ENCODE results near the gene RAB11FIP4. TPM values are rescaled to one million over a fixed set of nuclear protein-coding genes. Genes with fewer than 3 reads are reported as not detected.

Gene RAB11FIP4
- total and polyA plus RNA-seq, 8 donors: 6.5 to 42.7 (median 24.5) TPM

- WGBS, 2 donors: 75 to 80% methylated on average over 3 of the region's 3 CpGs
- H3K27me3 ChIP-seq: no peaks in the 10 kb centered on the region
- H3K36me3 ChIP-seq: peaks cover 0 to 22% (median 2%) of the 10 kb centered on the region in 3 donors
- no peak overlapping the region for H3K4me3 ChIP-seq
- intact Hi-C loops (cut with DNase I): no loop called here
- no peak overlapping the region for H3K27ac ChIP-seq
- DNase-seq (no peak), ATAC-seq (peak in 1 of 4 donors; percentile 43), FAIRE-seq (no peak)
- TF ChIP-seq, protein P1, sequence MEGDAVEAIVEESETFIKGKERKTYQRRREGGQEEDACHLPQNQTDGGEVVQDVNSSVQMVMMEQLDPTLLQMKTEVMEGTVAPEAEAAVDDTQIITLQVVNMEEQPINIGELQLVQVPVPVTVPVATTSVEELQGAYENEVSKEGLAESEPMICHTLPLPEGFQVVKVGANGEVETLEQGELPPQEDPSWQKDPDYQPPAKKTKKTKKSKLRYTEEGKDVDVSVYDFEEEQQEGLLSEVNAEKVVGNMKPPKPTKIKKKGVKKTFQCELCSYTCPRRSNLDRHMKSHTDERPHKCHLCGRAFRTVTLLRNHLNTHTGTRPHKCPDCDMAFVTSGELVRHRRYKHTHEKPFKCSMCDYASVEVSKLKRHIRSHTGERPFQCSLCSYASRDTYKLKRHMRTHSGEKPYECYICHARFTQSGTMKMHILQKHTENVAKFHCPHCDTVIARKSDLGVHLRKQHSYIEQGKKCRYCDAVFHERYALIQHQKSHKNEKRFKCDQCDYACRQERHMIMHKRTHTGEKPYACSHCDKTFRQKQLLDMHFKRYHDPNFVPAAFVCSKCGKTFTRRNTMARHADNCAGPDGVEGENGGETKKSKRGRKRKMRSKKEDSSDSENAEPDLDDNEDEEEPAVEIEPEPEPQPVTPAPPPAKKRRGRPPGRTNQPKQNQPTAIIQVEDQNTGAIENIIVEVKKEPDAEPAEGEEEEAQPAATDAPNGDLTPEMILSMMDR (IDR thresholded peaks at IDR 0.05): no peak
- no peaks in the 10 kb centered on the region for H3K9me3 ChIP-seq
- H3K4me1 ChIP-seq: no peaks in the 10 kb centered on the region
Measured at GRCh38 chr17:31357839-31358394, 33.6 kb upstream of the RAB11FIP4 start.

- H3K9me3 ChIP-seq: no peaks in the 10 kb centered on the region
- H3K4me3 ChIP-seq: no peak overlapping the region
- H3K27ac ChIP-seq: no peak overlapping the region
- no peaks in the 10 kb centered on the region for H3K4me1 ChIP-seq
- TF ChIP-seq, protein P1 (IDR thresholded peaks at IDR 0.05): no peak
- FAIRE-seq (no peak), DNase-seq (no peak), ATAC-seq (no peak)
- H3K27me3 ChIP-seq: no peaks in the 10 kb centered on the region
- intact Hi-C loops (cut with DNase I): no loop called here
- peaks cover 0 to 12% (median 2%) of the 10 kb centered on the region in 3 donors for H3K36me3 ChIP-seq
- 96 to 97% methylated on average over 6 of the region's 6 CpGs for WGBS, 2 donors
Measured at GRCh38 chr17:31364012-31364411, 27.5 kb upstream of the RAB11FIP4 start.

DNA sequence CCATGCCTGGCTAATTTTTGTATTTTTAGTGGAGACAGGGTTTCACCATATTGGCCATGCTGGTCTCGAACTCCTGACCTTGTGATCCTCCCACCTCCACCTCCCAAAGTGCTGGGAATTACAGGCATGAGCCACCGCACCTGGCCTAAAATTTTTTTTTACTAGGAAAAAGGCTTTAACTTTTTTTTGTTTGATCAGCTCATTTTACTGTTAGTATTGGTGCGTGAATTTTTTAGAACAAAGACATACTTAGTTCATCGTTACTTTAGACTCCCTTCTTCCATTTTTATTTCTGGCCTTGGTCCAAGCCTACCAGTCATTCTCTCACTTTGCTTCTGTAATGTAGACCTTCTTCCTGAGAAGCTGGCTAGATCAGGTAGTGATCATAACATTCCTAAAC, 25.4 kb upstream of the RAB11FIP4 start:
- FAIRE-seq: no peak

GRCh38 chr17:31369266-31369665, 22.2 kb upstream of the RAB11FIP4 start:
- FAIRE-seq: no peak
- no peak overlapping the region for H3K4me3 ChIP-seq
- DNase-seq: no peak
- no peaks in the 10 kb centered on the region for H3K27me3 ChIP-seq
- H3K4me1 ChIP-seq: peaks cover 0 to 6% (median 0%) of the 10 kb centered on the region in 3 donors
- H3K27ac ChIP-seq: no peak overlapping the region
- intact Hi-C loops (cut with DNase I): no loop called here
- TF ChIP-seq, protein P1 (IDR thresholded peaks at IDR 0.05): no peak
- peaks cover 0 to 14% (median 0%) of the 10 kb centered on the region in 3 donors for H3K36me3 ChIP-seq
- H3K9me3 ChIP-seq: no peaks in the 10 kb centered on the region
- no peak for ATAC-seq

More for the DNA sequence above, 25.4 kb upstream of the RAB11FIP4 start:
- H3K27me3 ChIP-seq: no peaks in the 10 kb centered on the region
- no peaks in the 10 kb centered on the region for H3K4me1 ChIP-seq
- H3K36me3 ChIP-seq: peaks cover 0 to 4% (median 2%) of the 10 kb centered on the region in 3 donors
- no peaks in the 10 kb centered on the region for H3K9me3 ChIP-seq
- TF ChIP-seq, protein P1 (IDR thresholded peaks at IDR 0.05): no peak
- no peak for DNase-seq
- intact Hi-C loops (cut with DNase I): no loop called here
- WGBS, 2 donors: 98% methylated on average over 4 of the region's 4 CpGs
- ATAC-seq: no peak
- no peak overlapping the region for H3K4me3 ChIP-seq
- H3K27ac ChIP-seq: no peak overlapping the region

- Histone ChIP-seq H3K27ac (no peak overlapping the region), H3K4me3 (no peak overlapping the region), H3K27me3 (no peaks in the 10 kb centered on the region), H3K9me3 (no peaks in the 10 kb centered on the region), H3K4me1 (peaks cover 0 to 6% (median 0%) of the 10 kb centered on the region in 3 donors), H3K36me3 (peaks cover 0 to 17% (median 0%) of the 10 kb centered on the region in 3 donors)
- FAIRE-seq: no peak
- 64 to 70% methylated on average over 4 of the region's 4 CpGs for WGBS, 2 donors
- intact Hi-C loops (cut with DNase I): no loop called here
- no peak for DNase-seq
- ATAC-seq: no peak
- TF ChIP-seq, protein P1 (IDR thresholded peaks at IDR 0.05): no peak
Measured at GRCh38 chr17:31371511-31372097, 19.9 kb upstream of the RAB11FIP4 start.

Measured in pancreas (tissue), 10 donors.